ENCODE measurements around the gene HIVEP2.

The HIVEP2 gene

GRCh38 chr6:142945446-142946180 lies 637 bp upstream of the HIVEP2 start:
- peak; percentile 81 for DNase-seq

GRCh38 chr6:142944124-142945048 lies 590 bp downstream of the HIVEP2 start:
- DNase-seq = peak; percentile 95

- peak; percentile 71 for DNase-seq
Observed at GRCh38 chr6:142943711-142944123, 1.3 kb downstream of the HIVEP2 start.

- DNase-seq = peak; percentile 76
Observed at GRCh38 chr6:142942805-142943227, 2.2 kb downstream of the HIVEP2 start.

GRCh38 chr6:142942238-142942637 lies 2.7 kb downstream of the HIVEP2 start:
- DNase-seq = peak; percentile 63

GRCh38 chr6:142941018-142941417 lies 4.0 kb downstream of the HIVEP2 start:
- DNase-seq = no peak

GRCh38 chr6:142940487-142940886 lies 4.5 kb downstream of the HIVEP2 start:
- DNase-seq = no peak

- no peak for DNase-seq
Observed at GRCh38 chr6:142938510-142938909, 6.5 kb downstream of the HIVEP2 start.

- no peak for DNase-seq
Observed at GRCh38 chr6:142937986-142938385, 7.0 kb downstream of the HIVEP2 start.

GRCh38 chr6:142935553-142936517 lies 9.1 kb downstream of the HIVEP2 start:
- DNase-seq = peak; percentile 57

GRCh38 chr6:142934599-142934998 lies 10.4 kb downstream of the HIVEP2 start:
- DNase-seq = no peak

- DNase-seq = no peak
Observed at GRCh38 chr6:142934106-142934505, 10.9 kb downstream of the HIVEP2 start.

- DNase-seq = no peak
Observed at GRCh38 chr6:142933701-142934100, 11.3 kb downstream of the HIVEP2 start.

- no peak for DNase-seq
Observed at GRCh38 chr6:142932889-142933288, 12.1 kb downstream of the HIVEP2 start.

GRCh38 chr6:142929751-142930358 lies 15.1 kb downstream of the HIVEP2 start:
- DNase-seq = no peak

GRCh38 chr6:142927904-142928303 lies 17.1 kb downstream of the HIVEP2 start:
- DNase-seq = peak; percentile 73

- no peak for DNase-seq
Observed at GRCh38 chr6:142927271-142927580, 17.8 kb downstream of the HIVEP2 start.

GRCh38 chr6:142926494-142927270 lies 18.3 kb downstream of the HIVEP2 start:
- DNase-seq = peak; percentile 88

- DNase-seq = no peak
Observed at GRCh38 chr6:142926177-142926493, 18.8 kb downstream of the HIVEP2 start.

- DNase-seq = no peak
Observed at GRCh38 chr6:142925575-142926110, 19.3 kb downstream of the HIVEP2 start.

- no peak for DNase-seq
Observed at GRCh38 chr6:142918339-142919042, 26.5 kb downstream of the HIVEP2 start.

Data from CD4-positive, alpha-beta T cell treated with Interleukin-12 subunit alpha and Interleukin-12 subunit beta, for 1 hour (primary cell).